Esophagus squamous epithelium (tissue), 4 donors: ENCODE data around the gene TMEM120B.

Source experiments
- CTCF ChIP-seq, 6 experiments: fragments of 450-650 bp in 4 of 6; fragments of 200-600 bp in 2 of 6; sonication (generic) in 2 of 6; IDR thresholded peaks; one replicate each; pipeline ENCODE4 v1.5.1; 2016 to 2019; ENCODE audit warnings: antibody characterized with exemption in 6 of 6, mild to moderate bottlenecking in 4 of 6, moderate library complexity in 4 of 6
- POLR2A ChIP-seq, 4 donors: fragments of 450-650 bp; IDR thresholded peaks; one replicate each; pipeline ENCODE4 v1.6.1; 2017; ENCODE audit warnings: antibody characterized with exemption in 4 of 4, mild to moderate bottlenecking in 4 of 4, moderate library complexity in 3 of 4

- TF ChIP-seq CTCF (IDR thresholded peaks at IDR 0.05), result no peak
- no peak for TF ChIP-seq POLR2A (IDR thresholded peaks at IDR 0.05)
Measured at GRCh38 chr12:121786440-121786825, 73.9 kb downstream of the TMEM120B start.
